Natural killer cell treated with Interleukin-12 subunit alpha and Interleukin-12 subunit beta and Interleukin-15 and Interleukin-18, amount 100 ng/mL, for 72 hours (primary cell): Measurements from ENCODE around the gene PDLIM5. TPM values are rescaled to one million over a fixed set of nuclear protein-coding genes. Genes with fewer than 3 reads are reported as not detected.

ENCODE experiments used
- ATAC-seq, 2 donors: fragments of 150-1000 bp; cut with Tn5 transposase in 1 of 2; sonication (Bioruptor Pico), chemical (Tn5 transposase) in 1 of 2; 2 replicates each; pipeline ENCODE4 v1.10.0; 2021
- DNase-seq: peaks from one replicate; pipeline ENCODE4 v3.0.0; 2022; ENCODE audit warnings: low spot score
- H3K27ac Mint-ChIP-seq, 2 donors: 1 replicate in 1 of 2; 2 replicates in 1 of 2; pipeline ENCODE4 v1.8.0; 2022; ENCODE audit warnings: mixed read lengths in 2 of 2, mild to moderate bottlenecking in 1 of 2, moderate library complexity in 1 of 2
- H3K27me3 Mint-ChIP-seq, 2 donors: 1 replicate in 1 of 2; 2 replicates in 1 of 2; pipeline ENCODE4 v1.8.0; 2022; ENCODE audit warnings: mixed read lengths in 2 of 2
- H3K36me3 Mint-ChIP-seq: one replicate; pipeline ENCODE4 v1.8.0; 2022; ENCODE audit warnings: mixed read lengths
- H3K4me1 Mint-ChIP-seq, 2 donors: 1 replicate in 1 of 2; 2 replicates in 1 of 2; pipeline ENCODE4 v1.8.0; 2022; ENCODE audit warnings: low read depth in 2 of 2, mixed read lengths in 2 of 2, mild to moderate bottlenecking in 1 of 2
- H3K4me3 Mint-ChIP-seq: one replicate; pipeline ENCODE4 v1.8.0; 2022; ENCODE audit warnings: mixed read lengths
- H3K9me3 Mint-ChIP-seq: 2 replicates; pipeline ENCODE4 v1.8.0; 2022; ENCODE audit warnings: mixed read lengths
- total RNA-seq, 2 donors: library from RNA; stranded (reverse); gene quantifications; one replicate each; pipeline ENCODE4 v1.2.3, GENCODE V29; 2022

Gene PDLIM5
- total RNA-seq, 2 donors from 2014 or later, result 26.2 to 30.2 TPM

DNA sequence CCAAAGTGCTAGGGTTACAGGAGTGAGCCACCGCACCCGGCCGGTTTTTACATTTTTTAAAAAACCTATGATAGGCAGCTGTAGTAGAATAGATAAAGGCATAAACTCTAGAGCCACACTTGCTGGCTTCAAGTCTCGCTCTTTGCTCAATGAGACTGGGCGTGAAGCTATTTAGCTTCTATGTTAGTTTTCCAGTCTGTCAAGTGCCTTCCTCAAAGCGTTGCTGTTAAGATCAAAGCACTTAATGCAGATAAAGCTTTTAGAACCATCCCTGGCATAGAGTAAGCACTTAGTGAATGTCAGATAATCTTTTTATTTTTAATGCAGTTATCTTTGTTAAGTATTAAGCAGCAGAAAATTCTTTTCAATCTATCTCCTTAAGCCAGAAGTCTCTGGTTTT, 264.0 kb downstream of the PDLIM5 start:
- H3K27me3 Mint-ChIP-seq, result peaks cover 4 to 6% of the 10 kb centered on the region in 2 donors
- no peaks in the 10 kb centered on the region for H3K4me1 Mint-ChIP-seq
- no peaks in the 10 kb centered on the region for H3K36me3 Mint-ChIP-seq
- peaks cover 2% of the 10 kb centered on the region for H3K9me3 Mint-ChIP-seq
- H3K4me3 Mint-ChIP-seq, result no peak overlapping the region
- ATAC-seq, result no peak
- DNase-seq, result no peak
- no peak overlapping the region for H3K27ac Mint-ChIP-seq

Other genes starting within 250 kb of the PDLIM5 start
- 10 to 100 TPM; 28.0 to 33.3 TPM for gene SMARCAD1, start 244.1 kb upstream of the PDLIM5 start, total RNA-seq
- gene HPGDS, start 109.1 kb upstream of the PDLIM5 start, total RNA-seq, result 1 to 10 TPM in 1 of 2 donors, not detected in 1; 1.5 TPM